HG02798 (cell line): Measurements from ENCODE around the gene PCCB.
"Not testable (repeated sequence)": the region's sequence is repeated elsewhere in the genome, so short reads cannot be mapped to it uniquely, and the experiment has no call there.

Source experiments
- ATAC-seq: cut with Tn5 transposase; IDR thresholded peaks from one replicate; pipeline ENCODE4 v1.9.1; 2021; ENCODE audit warnings: mild to moderate bottlenecking; ENCODE audit not compliant: unreplicated experiment, poor library complexity

PCCB gene

GRCh38 chr3:136250059-136250902 lies at the start of gene PCCB:
Gene PCCB (plus strand): TSS chr3:136250340. CDS start chr3:136250376, 36 bp downstream.
- ATAC-seq: peak; percentile 97

- no peak for ATAC-seq
Measured at GRCh38 chr3:136207489-136208115, 42.5 kb upstream of the PCCB start.

- ATAC-seq: no peak
Measured at GRCh38 chr3:136209921-136210320, 40.2 kb upstream of the PCCB start.

GRCh38 chr3:136211547-136211946 lies 38.6 kb upstream of the PCCB start:
- ATAC-seq: no peak

- not testable (repeated sequence) for ATAC-seq
Measured at GRCh38 chr3:136222746-136223145, 27.4 kb upstream of the PCCB start.

GRCh38 chr3:136232413-136232812 lies 17.7 kb upstream of the PCCB start:
- ATAC-seq: no peak

GRCh38 chr3:136235545-136235944 lies 14.6 kb upstream of the PCCB start:
- ATAC-seq: no peak

- ATAC-seq: no peak
Measured at GRCh38 chr3:136236109-136236508, 14.0 kb upstream of the PCCB start.

GRCh38 chr3:136237103-136237502 lies 13.0 kb upstream of the PCCB start:
- no peak for ATAC-seq

- no peak for ATAC-seq
Measured at GRCh38 chr3:136237961-136238649, 12.0 kb upstream of the PCCB start.

- no peak for ATAC-seq
Measured at GRCh38 chr3:136239094-136239493, 11.0 kb upstream of the PCCB start.

- no peak for ATAC-seq
Measured at GRCh38 chr3:136245691-136246090, 4.4 kb upstream of the PCCB start.

- no peak for ATAC-seq
Measured at GRCh38 chr3:136247436-136247835, 2.7 kb upstream of the PCCB start.

- no peak for ATAC-seq
Measured at GRCh38 chr3:136247855-136248590, 2.1 kb upstream of the PCCB start.

- no peak for ATAC-seq
Measured at GRCh38 chr3:136249091-136249490, 1.0 kb upstream of the PCCB start.

GRCh38 chr3:136249593-136249992 lies 547 bp upstream of the PCCB start:
- no peak for ATAC-seq

GRCh38 chr3:136250903-136251460 lies 842 bp downstream of the PCCB start:
- ATAC-seq: peak; percentile 35

GRCh38 chr3:136251511-136251910 lies 1.4 kb downstream of the PCCB start:
- ATAC-seq: peak; percentile 12

GRCh38 chr3:136255672-136256406 lies 5.7 kb downstream of the PCCB start:
- no peak for ATAC-seq

GRCh38 chr3:136258199-136258598 lies 8.1 kb downstream of the PCCB start:
- ATAC-seq: no peak
